Measurements from ENCODE around the gene NOP14. TPM values are rescaled to one million over a fixed set of nuclear protein-coding genes. Genes with fewer than 3 reads are reported as not detected.

Gene NOP14
- total and polyA plus RNA-seq, 2 donors (not counting 3 experiments of a cell fraction or from before 2014, with no cell fraction given): 9.5 to 45.2 TPM

GRCh38 chr4:2934813-2935761 is 28.1 kb downstream of the NOP14 start:
- FAIRE-seq: peak; percentile 92
- no peaks in the 10 kb centered on the region for H3K9me3 ChIP-seq (replicated peaks; ENCODE audit: control insufficient read depth, insufficient read depth, low read length)
- H3K79me2 ChIP-seq (ENCODE audit: control insufficient read depth, insufficient read depth, low read length): peaks cover 18% of the 10 kb centered on the region
- intact Hi-C loops (cut with micrococcal nuclease) (loop anchor here (2.0 to 5.0 kb wide), 2 partner anchors 93 to 178 kb away; partner anchors contain the start of genes ADD1 and TNIP2), dilution Hi-C loops (cut with MboI; ENCODE audit: extremely low pct_ligation_motif_present, low sequenced_read_pairs) (no loop called here)
- TSS peak; percentile 41 for BruUV-seq (replicated peaks)
- peaks cover 28% of the 10 kb centered on the region for H3K4me1 ChIP-seq (ENCODE audit: control insufficient read depth, extremely low read depth, insufficient read depth, low read length)
- peak overlapping the region; percentile 64 for H2AFZ ChIP-seq (ENCODE audit: low read depth, low read length)
- CTCF ChIA-PET: interaction anchor here (1.0 to 1.6 kb wide), 5 partner anchors 9 to 171 kb away, joined by 3 to 6 read pairs (median 4); no protein-coding TSS in a partner anchor
- H4K20me1 ChIP-seq (replicated peaks; ENCODE audit: control insufficient read depth, extremely low read depth, insufficient read depth, low read length): no peaks in the 10 kb centered on the region
- peak overlapping the region; percentile 61 for H3K27ac ChIP-seq (ENCODE audit: insufficient read depth, low read depth, low read length)
- peaks cover 10 to 31% of the 10 kb centered on the region in 2 experiments for H3K36me3 ChIP-seq (ENCODE audit: control insufficient read depth in 2 of 2, extremely low read depth in 1 of 2, insufficient read depth in 2 of 2, low read length in 2 of 2)
- H3K27me3 ChIP-seq (ENCODE audit: control insufficient read depth in 2 of 2, insufficient read depth in 2 of 2, low read length in 2 of 2): no peaks in the 10 kb centered on the region
- H3K4me3 ChIP-seq (replicated peaks in 1 of 3; ENCODE audit: insufficient read depth in 1 of 3, low read depth in 1 of 3, low read length in 3 of 3): peak overlapping the region; percentile 37 to 69 (median 65)
- H3K9me1 ChIP-seq (replicated peaks; ENCODE audit: control insufficient read depth, extremely low read depth, insufficient read depth, low read length): no peaks in the 10 kb centered on the region
- POLR2A ChIA-PET: no interaction called here
- H3K4me2 ChIP-seq (ENCODE audit: insufficient read depth, low read length): peak overlapping the region; percentile 70
- peak; percentile 86 for DNase-seq (ENCODE audit: low read depth, low spot score)
- no peak for TF ChIP-seq CTCF (IDR thresholded peaks at IDR 0.05; ENCODE audit: extremely low read depth in 1 of 2, insufficient read depth in 1 of 2, low read depth in 1 of 2, low read length in 2 of 2)
- TF ChIP-seq JUN (IDR thresholded peaks at IDR 0.05; ENCODE audit: borderline replicate concordance, insufficient read depth, insufficient read length, low read depth): no peak
- TF ChIP-seq POLR2A (IDR thresholded peaks at IDR 0.05; ENCODE audit: low read depth, low read length): peak; percentile 86
- TF ChIP-seq POLR2AphosphoS5 (IDR thresholded peaks at IDR 0.05; ENCODE audit: insufficient read depth, low read depth, low read length): peak; percentile 90
- TF ChIP-seq EZH2 (IDR thresholded peaks at IDR 0.05; ENCODE audit: borderline replicate concordance, low read depth, low read length, severe bottlenecking): no peak
- TF ChIP-seq MAX (IDR thresholded peaks at IDR 0.05; ENCODE audit: insufficient read depth, insufficient read length): peak; percentile 39
- no peak for TF ChIP-seq GATA2 (IDR thresholded peaks at IDR 0.05; ENCODE audit: insufficient read depth, insufficient read length, low read depth, low read length)
- peak; percentile 34 for TF ChIP-seq MYC (IDR thresholded peaks at IDR 0.05; ENCODE audit: low read depth, low read length)
- TF ChIP-seq FOS (IDR thresholded peaks at IDR 0.05; ENCODE audit: borderline replicate concordance, insufficient read depth, low read length): no peak
- H3K9ac ChIP-seq (replicated peaks; ENCODE audit: extremely low read depth, insufficient read depth, low read length): peak overlapping the region; percentile 58

Data from endothelial cell of umbilical vein (primary cell).